ACC112 (cell line): ENCODE results near the gene NEK3.
A peak's percentile ranks its signal among the peaks of the same experiment; 100 is the strongest.
"Not testable (repeated sequence)": the region's sequence is repeated elsewhere in the genome, so short reads cannot be mapped to it uniquely, and the experiment has no call there.

Experiments used
- H2AFZ ChIP-seq: fragments of 200-600 bp; sonication (generic); one replicate; pipeline ENCODE4 v1.6.0; 2017; ENCODE audit warnings: antibody characterized with exemption, low read length; ENCODE audit not compliant: unreplicated experiment
- H3K27ac ChIP-seq: fragments of 200-600 bp; sonication (generic); 2 replicates; pipeline ENCODE4 v1.5.1; 2014; ENCODE audit warnings: low read depth, mild to moderate bottlenecking, antibody characterized with exemption, low read length, moderate library complexity
- H3K27me3 ChIP-seq: fragments of 200-600 bp; sonication (generic); 2 replicates; pipeline ENCODE4 v1.6.1; 2014; ENCODE audit warnings: mild to moderate bottlenecking, antibody characterized with exemption, low read length, moderate library complexity, mixed read lengths; ENCODE audit not compliant: insufficient read depth
- H3K36me3 ChIP-seq: fragments of 200-600 bp; sonication (generic); 2 replicates; pipeline ENCODE4 v1.6.1; 2016; ENCODE audit warnings: mild to moderate bottlenecking, antibody characterized with exemption, low read length, moderate library complexity, mixed read lengths; ENCODE audit not compliant: insufficient read depth
- H3K4me1 ChIP-seq: fragments of 200-600 bp; sonication (generic); one replicate; pipeline ENCODE4 v1.6.1; 2016; ENCODE audit warnings: low read length, mixed read lengths; ENCODE audit not compliant: insufficient read depth, unreplicated experiment, control insufficient read depth
- H3K4me3 ChIP-seq: fragments of 200-600 bp; sonication (generic); 2 replicates; pipeline ENCODE4 v1.5.1; 2014; ENCODE audit warnings: mild to moderate bottlenecking, low read depth, low read length
- H3K79me2 ChIP-seq: fragments of 200-600 bp; sonication (generic); one replicate; pipeline ENCODE4 v1.6.0; 2016; ENCODE audit warnings: low read length; ENCODE audit not compliant: control insufficient read depth, unreplicated experiment, insufficient read depth

Gene NEK3

GRCh38 chr13:52169839-52170238, 10.4 kb upstream of the NEK3 start:
- H3K79me2 ChIP-seq = no peaks in the 10 kb centered on the region
- H3K27me3 ChIP-seq = no peaks in the 10 kb centered on the region
- H2AFZ ChIP-seq = no peak overlapping the region
- H3K4me1 ChIP-seq = no peaks in the 10 kb centered on the region
- no peak overlapping the region for H3K27ac ChIP-seq
- H3K4me3 ChIP-seq = no peak overlapping the region
- H3K36me3 ChIP-seq = peaks cover 4% of the 10 kb centered on the region; the same call in 1 of the 2 replicates

- Histone ChIP-seq H3K36me3 (peaks cover 4% of the 10 kb centered on the region; the same call in 1 of the 2 replicates), H3K4me3 (no peak overlapping the region), H3K27ac (no peak overlapping the region), H3K27me3 (no peaks in the 10 kb centered on the region), H3K4me1 (peaks cover 23% of the 10 kb centered on the region), H3K79me2 (no peaks in the 10 kb centered on the region), H2AFZ (no peak overlapping the region)
Measured at GRCh38 chr13:52165411-52165810, 6.0 kb upstream of the NEK3 start.

- Histone ChIP-seq H3K36me3 (peaks cover 2% of the 10 kb centered on the region; the same call in 1 of the 2 replicates), H3K4me1 (peaks cover 23% of the 10 kb centered on the region), H3K27me3 (no peaks in the 10 kb centered on the region), H2AFZ (no peak overlapping the region), H3K4me3 (no peak overlapping the region), H3K79me2 (no peaks in the 10 kb centered on the region), H3K27ac (no peak overlapping the region)
Measured at GRCh38 chr13:52164989-52165388, 5.6 kb upstream of the NEK3 start.

GRCh38 chr13:52163878-52164277, 4.5 kb upstream of the NEK3 start:
- not testable (repeated sequence) for H2AFZ ChIP-seq, H3K36me3 ChIP-seq, H3K27ac ChIP-seq, H3K79me2 ChIP-seq, H3K4me3 ChIP-seq, H3K27me3 ChIP-seq
- H3K4me1 ChIP-seq = peaks cover 26% of the 10 kb centered on the region

GRCh38 chr13:52162279-52163101, 3.1 kb upstream of the NEK3 start:
- no peaks in the 10 kb centered on the region for H3K36me3 ChIP-seq
- H3K79me2 ChIP-seq = peaks cover 9% of the 10 kb centered on the region
- no peak overlapping the region for H3K4me3 ChIP-seq
- no peaks in the 10 kb centered on the region for H3K27me3 ChIP-seq
- 0 out of 2 replicates have a peak overlapping the region, but pooled peaks have one; percentile 1 for H3K27ac ChIP-seq
- peaks cover 32% of the 10 kb centered on the region for H3K4me1 ChIP-seq
- H2AFZ ChIP-seq = no peak overlapping the region

GRCh38 chr13:52161181-52161646, 1.8 kb upstream of the NEK3 start:
- H3K27me3 ChIP-seq = no peaks in the 10 kb centered on the region
- H3K79me2 ChIP-seq = peaks cover 11% of the 10 kb centered on the region
- H3K4me3 ChIP-seq = no peak overlapping the region
- H3K4me1 ChIP-seq = peaks cover 32% of the 10 kb centered on the region
- no peak overlapping the region for H2AFZ ChIP-seq
- no peaks in the 10 kb centered on the region for H3K36me3 ChIP-seq
- H3K27ac ChIP-seq = no peak overlapping the region

- Histone ChIP-seq H3K36me3 (no peaks in the 10 kb centered on the region), H3K4me3 (no peak overlapping the region), H3K4me1 (peaks cover 32% of the 10 kb centered on the region), H3K79me2 (peaks cover 11% of the 10 kb centered on the region), H2AFZ (no peak overlapping the region), H3K27ac (no peak overlapping the region), H3K27me3 (no peaks in the 10 kb centered on the region)
Measured at GRCh38 chr13:52160506-52160905, 1.1 kb upstream of the NEK3 start.

GRCh38 chr13:52160053-52160452, 656 bp upstream of the NEK3 start:
- H3K36me3 ChIP-seq = no peaks in the 10 kb centered on the region
- peak overlapping the region; percentile 86 for H3K4me3 ChIP-seq
- H3K27ac ChIP-seq = no peak overlapping the region
- no peaks in the 10 kb centered on the region for H3K27me3 ChIP-seq
- H2AFZ ChIP-seq = peak overlapping the region; percentile 89
- peaks cover 32% of the 10 kb centered on the region for H3K4me1 ChIP-seq
- peaks cover 11% of the 10 kb centered on the region for H3K79me2 ChIP-seq

- Histone ChIP-seq H3K4me3 (peak overlapping the region; percentile 86), H3K27me3 (no peaks in the 10 kb centered on the region), H2AFZ (peak overlapping the region; percentile 89), H3K27ac (peak overlapping the region; percentile 33; the same call in 1 of the 2 replicates), H3K36me3 (no peaks in the 10 kb centered on the region), H3K79me2 (peaks cover 11% of the 10 kb centered on the region), H3K4me1 (peaks cover 27% of the 10 kb centered on the region)
Measured at GRCh38 chr13:52158629-52159158, 703 bp downstream of the NEK3 start.

- no peak overlapping the region for H3K4me3 ChIP-seq
- peaks cover 11% of the 10 kb centered on the region for H3K79me2 ChIP-seq
- H3K27ac ChIP-seq = no peak overlapping the region
- peaks cover 10% of the 10 kb centered on the region for H3K4me1 ChIP-seq
- H3K36me3 ChIP-seq = no peaks in the 10 kb centered on the region
- no peaks in the 10 kb centered on the region for H3K27me3 ChIP-seq
- no peak overlapping the region for H2AFZ ChIP-seq
Measured at GRCh38 chr13:52156724-52157261, 2.6 kb downstream of the NEK3 start.
